Measurements from ENCODE around the gene PCYT1A. TPM values are rescaled to one million over a fixed set of nuclear protein-coding genes. Genes with fewer than 3 reads are reported as not detected.

The PCYT1A gene
- total RNA-seq, 1 donor from 2014 or later, result 37.0 TPM

GRCh38 chr3:196227121-196227561 lies 60.4 kb downstream of the PCYT1A start:
- Mint-ChIP-seq H3K4me1 (ENCODE audit: low read depth, unreplicated experiment) (peaks cover 5% of the 10 kb centered on the region), H3K36me3 (ENCODE audit: unreplicated experiment) (no peaks in the 10 kb centered on the region), H3K27me3 (ENCODE audit: unreplicated experiment) (peaks cover 3% of the 10 kb centered on the region), H3K9me3 (ENCODE audit: unreplicated experiment) (peaks cover 1% of the 10 kb centered on the region), H3K27ac (ENCODE audit: unreplicated experiment) (no peak overlapping the region), H3K4me3 (ENCODE audit: unreplicated experiment) (no peak overlapping the region)
- no peak for TF ChIP-seq CTCF (IDR thresholded peaks at IDR 0.05; ENCODE audit: partially characterized antibody, unreplicated experiment)
- no peak for DNase-seq

- Mint-ChIP-seq H3K27ac (ENCODE audit: unreplicated experiment) (no peak overlapping the region), H3K27me3 (ENCODE audit: unreplicated experiment) (peaks cover 3% of the 10 kb centered on the region), H3K4me1 (ENCODE audit: low read depth, unreplicated experiment) (peaks cover 5% of the 10 kb centered on the region), H3K4me3 (ENCODE audit: unreplicated experiment) (no peak overlapping the region), H3K36me3 (ENCODE audit: unreplicated experiment) (no peaks in the 10 kb centered on the region), H3K9me3 (ENCODE audit: unreplicated experiment) (peaks cover 1% of the 10 kb centered on the region)
- TF ChIP-seq CTCF (IDR thresholded peaks at IDR 0.05; ENCODE audit: partially characterized antibody, unreplicated experiment), result no peak
- DNase-seq, result no peak
These were observed 61.7 kb downstream of the PCYT1A start for GRCh38 chr3:196225763-196226364.

- H3K4me3 Mint-ChIP-seq (ENCODE audit: unreplicated experiment), result no peak overlapping the region
- H3K27me3 Mint-ChIP-seq (ENCODE audit: unreplicated experiment), result peaks cover 3% of the 10 kb centered on the region
- H3K4me1 Mint-ChIP-seq (ENCODE audit: low read depth, unreplicated experiment), result peaks cover 5% of the 10 kb centered on the region
- no peak for DNase-seq
- H3K27ac Mint-ChIP-seq (ENCODE audit: unreplicated experiment), result no peak overlapping the region
- no peak for TF ChIP-seq CTCF (IDR thresholded peaks at IDR 0.05; ENCODE audit: partially characterized antibody, unreplicated experiment)
- H3K36me3 Mint-ChIP-seq (ENCODE audit: unreplicated experiment), result no peaks in the 10 kb centered on the region
- H3K9me3 Mint-ChIP-seq (ENCODE audit: unreplicated experiment), result peaks cover 1% of the 10 kb centered on the region
These were observed 62.4 kb downstream of the PCYT1A start for GRCh38 chr3:196225086-196225485.

- no peak for TF ChIP-seq CTCF (IDR thresholded peaks at IDR 0.05; ENCODE audit: partially characterized antibody, unreplicated experiment)
- no peak for DNase-seq
- peaks cover 3% of the 10 kb centered on the region for H3K9me3 Mint-ChIP-seq (ENCODE audit: unreplicated experiment)
- H3K27ac Mint-ChIP-seq (ENCODE audit: unreplicated experiment), result no peak overlapping the region
- no peak overlapping the region for H3K4me3 Mint-ChIP-seq (ENCODE audit: unreplicated experiment)
- peaks cover 11% of the 10 kb centered on the region for H3K4me1 Mint-ChIP-seq (ENCODE audit: low read depth, unreplicated experiment)
- peaks cover 3% of the 10 kb centered on the region for H3K27me3 Mint-ChIP-seq (ENCODE audit: unreplicated experiment)
- no peaks in the 10 kb centered on the region for H3K36me3 Mint-ChIP-seq (ENCODE audit: unreplicated experiment)
These were observed 64.5 kb downstream of the PCYT1A start for GRCh38 chr3:196222876-196223595.

GRCh38 chr3:196220991-196221390 lies 66.5 kb downstream of the PCYT1A start:
- Mint-ChIP-seq H3K9me3 (ENCODE audit: unreplicated experiment) (peaks cover 1% of the 10 kb centered on the region), H3K4me1 (ENCODE audit: low read depth, unreplicated experiment) (peaks cover 6% of the 10 kb centered on the region), H3K27me3 (ENCODE audit: unreplicated experiment) (peaks cover 3% of the 10 kb centered on the region), H3K27ac (ENCODE audit: unreplicated experiment) (no peak overlapping the region), H3K4me3 (ENCODE audit: unreplicated experiment) (no peak overlapping the region), H3K36me3 (ENCODE audit: unreplicated experiment) (no peaks in the 10 kb centered on the region)
- no peak for TF ChIP-seq CTCF (IDR thresholded peaks at IDR 0.05; ENCODE audit: partially characterized antibody, unreplicated experiment)
- no peak for DNase-seq
